ENCODE data around the gene ZNF883.

GRCh38 chr9:112933696-112934095 is 78.3 kb downstream of the ZNF883 start:
- no peak for TF ChIP-seq CTCF (IDR thresholded peaks at IDR 0.05 in 2 of 3, conservative IDR thresholded peaks at IDR 0.05 in 1 of 3; ENCODE audit: insufficient read depth in 2 of 3, low read depth in 1 of 3, low read length in 3 of 3)
- no peak for TF ChIP-seq HES1 (IDR thresholded peaks at IDR 0.05; ENCODE audit: low read depth)

All from K562 (cell line).